OCI-LY7 (cell line): ENCODE data around the gene TLE4. TPM values are rescaled to one million over a fixed set of nuclear protein-coding genes. Genes with fewer than 3 reads are reported as not detected.

Source experiments
- BruUV-seq: library from RNA; stranded (reverse); fragments of 400-500 nt; replicated peaks from 2 replicates; lab custom pipeline; 2021; lab: Mats Ljungman, UMichigan
- CTCF ChIA-PET: fragments of 300-600 bp; sonication (Branson Sonifier 250); formaldehyde crosslinking; loops from one replicate; lab custom pipeline; 2022; ENCODE audit warnings: antibody characterized with exemption; ENCODE audit not compliant: unreplicated experiment; lab: Charles Lee
- POLR2A ChIA-PET: fragments of 300-600 bp; sonication (Branson Sonifier 250); formaldehyde crosslinking; loops from one replicate; lab custom pipeline; 2022; ENCODE audit warnings: antibody characterized with exemption; lab: Charles Lee
- DNase-seq: peaks from one replicate; pipeline ENCODE4 v3.0.0-alpha.2; 2015; ENCODE audit warnings: low spot score
- H2AFZ ChIP-seq: fragments of 200-600 bp; sonication (generic), shearing (Covaris generic); 2 replicates; pipeline ENCODE4 v1.6.1; 2014; ENCODE audit warnings: mild to moderate bottlenecking, antibody characterized with exemption, low read length, moderate library complexity
- H3K27ac ChIP-seq: fragments of 200-600 bp; sonication (generic); 2 replicates; pipeline ENCODE4 v1.5.1; 2014; ENCODE audit warnings: mixed run types, low read depth, mild to moderate bottlenecking, moderate library complexity, low read length, inconsistent platforms; ENCODE audit not compliant: poor library complexity, severe bottlenecking
- H3K36me3 ChIP-seq: fragments of 200-600 bp; sonication (generic); 2 replicates; pipeline ENCODE4 v1.6.1; 2014; ENCODE audit warnings: mild to moderate bottlenecking, antibody characterized with exemption, low read length, moderate library complexity, mixed read lengths; ENCODE audit not compliant: insufficient read depth
- H3K4me1 ChIP-seq: fragments of 200-600 bp; sonication (generic); 2 replicates; pipeline ENCODE4 v1.5.1; 2014; ENCODE audit warnings: mild to moderate bottlenecking, low read length; ENCODE audit not compliant: insufficient read depth, poor library complexity, severe bottlenecking
- H3K4me2 ChIP-seq: fragments of 200-600 bp; sonication (generic); 2 replicates; pipeline ENCODE4 v1.6.1; 2014; ENCODE audit warnings: mild to moderate bottlenecking, low read length
- H3K4me3 ChIP-seq: fragments of 200-600 bp; sonication (generic); 2 replicates; pipeline ENCODE4 v1.5.1; 2014; ENCODE audit warnings: mild to moderate bottlenecking, low read depth, low read length; ENCODE audit not compliant: poor library complexity, severe bottlenecking
- H3K79me2 ChIP-seq: fragments of 200-600 bp; sonication (generic); 2 replicates; pipeline ENCODE4 v1.6.1; 2016; ENCODE audit warnings: low read depth, mild to moderate bottlenecking, low read length, moderate library complexity, mixed read lengths; ENCODE audit not compliant: insufficient read depth
- H3K9me2 ChIP-seq: fragments of 200-600 bp; sonication (generic); 2 replicates; pipeline ENCODE4 v1.6.1; 2016; ENCODE audit warnings: mild to moderate bottlenecking, low read length, mixed read lengths; ENCODE audit not compliant: insufficient read depth
- H3K9me3 ChIP-seq: fragments of 200-600 bp; sonication (generic); 2 replicates; pipeline ENCODE4 v1.6.1; 2014; ENCODE audit warnings: mild to moderate bottlenecking, mixed run types, low read length, mixed read lengths
- H4K20me1 ChIP-seq: fragments of 200-600 bp; sonication (generic); 2 replicates; pipeline ENCODE4 v1.6.1; 2014; ENCODE audit warnings: mild to moderate bottlenecking, antibody characterized with exemption, low read length, moderate library complexity, mixed read lengths; ENCODE audit not compliant: insufficient read depth
- EZH2phosphoT487 ChIP-seq: fragments of 200-600 bp; sonication (generic); IDR thresholded peaks from 2 replicates; pipeline ENCODE4 v1.6.1; 2018; ENCODE audit warnings: low read depth, borderline replicate concordance, mild to moderate bottlenecking, mixed run types, antibody characterized with exemption, low read length, moderate library complexity, mixed read lengths
- intact Hi-C: fragments of 100-400 bp; cut with micrococcal nuclease; formaldehyde crosslinking; loops from one replicate; pipeline ENCODE4 v1.10.0; 2022; ENCODE audit not compliant: unreplicated experiment
- total RNA-seq, 2 experiments: library from RNA; depleted of rRNA in 1 of 2; stranded (reverse); fragments of >200 nt in 1 of 2; shearing (Covaris generic) in 1 of 2; gene quantifications; 2 replicates each; pipeline ENCODE4 v1.2.3, GENCODE V29; 2014 to 2022
- TF ChIP-seq, protein P1 (sequence below): fragments of 200-600 bp; sonication (generic); conservative IDR thresholded peaks from 2 replicates; pipeline ENCODE4 v1.5.1; 2014; ENCODE audit warnings: mild to moderate bottlenecking, antibody characterized with exemption, low read length, moderate library complexity, mixed read lengths

TLE4 gene
- total RNA-seq, 2 experiments from 2014 or later = 36.7 to 41.7 TPM

- intact Hi-C loops = no loop called here
- no TSS peak for BruUV-seq
- CTCF ChIA-PET = no interaction called here
Observed at GRCh38 chr9:79559495-79560181, 12.1 kb upstream of the TLE4 start.

GRCh38 chr9:79562749-79563386 is 8.9 kb upstream of the TLE4 start:
- Histone ChIP-seq H3K79me2 (no peaks in the 10 kb centered on the region), H3K4me1 (peaks cover 8% of the 10 kb centered on the region), H3K4me3 (no peak overlapping the region), H3K36me3 (no peaks in the 10 kb centered on the region; the same call in 1 of the 2 replicates), H3K9me3 (no peaks in the 10 kb centered on the region), H4K20me1 (no peaks in the 10 kb centered on the region), H2AFZ (no peak overlapping the region), H3K4me2 (no peak overlapping the region), H3K27ac (no peak overlapping the region), H3K9me2 (no peaks in the 10 kb centered on the region)
- CTCF ChIA-PET = no interaction called here
- POLR2A ChIA-PET = no interaction called here
- DNase-seq = no peak
- intact Hi-C loops = no loop called here
- no TSS peak for BruUV-seq
- no peak for TF ChIP-seq EZH2phosphoT487
- TF ChIP-seq, protein P1, sequence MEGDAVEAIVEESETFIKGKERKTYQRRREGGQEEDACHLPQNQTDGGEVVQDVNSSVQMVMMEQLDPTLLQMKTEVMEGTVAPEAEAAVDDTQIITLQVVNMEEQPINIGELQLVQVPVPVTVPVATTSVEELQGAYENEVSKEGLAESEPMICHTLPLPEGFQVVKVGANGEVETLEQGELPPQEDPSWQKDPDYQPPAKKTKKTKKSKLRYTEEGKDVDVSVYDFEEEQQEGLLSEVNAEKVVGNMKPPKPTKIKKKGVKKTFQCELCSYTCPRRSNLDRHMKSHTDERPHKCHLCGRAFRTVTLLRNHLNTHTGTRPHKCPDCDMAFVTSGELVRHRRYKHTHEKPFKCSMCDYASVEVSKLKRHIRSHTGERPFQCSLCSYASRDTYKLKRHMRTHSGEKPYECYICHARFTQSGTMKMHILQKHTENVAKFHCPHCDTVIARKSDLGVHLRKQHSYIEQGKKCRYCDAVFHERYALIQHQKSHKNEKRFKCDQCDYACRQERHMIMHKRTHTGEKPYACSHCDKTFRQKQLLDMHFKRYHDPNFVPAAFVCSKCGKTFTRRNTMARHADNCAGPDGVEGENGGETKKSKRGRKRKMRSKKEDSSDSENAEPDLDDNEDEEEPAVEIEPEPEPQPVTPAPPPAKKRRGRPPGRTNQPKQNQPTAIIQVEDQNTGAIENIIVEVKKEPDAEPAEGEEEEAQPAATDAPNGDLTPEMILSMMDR = no peak

More at GRCh38 chr9:79559495-79560181, 12.1 kb upstream of the TLE4 start:
- no peak for DNase-seq
- Histone ChIP-seq H4K20me1 (no peaks in the 10 kb centered on the region), H3K9me3 (no peaks in the 10 kb centered on the region), H3K9me2 (no peaks in the 10 kb centered on the region), H3K4me1 (no peaks in the 10 kb centered on the region), H2AFZ (no peak overlapping the region), H3K27ac (no peak overlapping the region), H3K79me2 (no peaks in the 10 kb centered on the region), H3K36me3 (no peaks in the 10 kb centered on the region), H3K4me2 (no peak overlapping the region), H3K4me3 (no peak overlapping the region)
- TF ChIP-seq, protein P1 = no peak
- TF ChIP-seq EZH2phosphoT487 = no peak
- POLR2A ChIA-PET = interaction anchor here (0.6 to 1.3 kb wide), 3 partner anchors 8 to 167 kb away, joined by 3 to 6 read pairs (median 3); no protein-coding TSS in a partner anchor

- no peak for DNase-seq
- Histone ChIP-seq H3K4me3 (no peak overlapping the region), H3K27ac (no peak overlapping the region), H3K4me1 (peaks cover 20% of the 10 kb centered on the region), H3K36me3 (no peaks in the 10 kb centered on the region; the same call in 1 of the 2 replicates), H3K4me2 (no peak overlapping the region), H3K9me3 (no peaks in the 10 kb centered on the region), H3K9me2 (no peaks in the 10 kb centered on the region), H4K20me1 (no peaks in the 10 kb centered on the region), H3K79me2 (no peaks in the 10 kb centered on the region), H2AFZ (no peak overlapping the region)
- BruUV-seq = no TSS peak
- ChIA-PET CTCF (no interaction called here), POLR2A (no interaction called here)
- TF ChIP-seq EZH2phosphoT487 = no peak
- TF ChIP-seq, protein P1 = no peak
- intact Hi-C loops = no loop called here
Observed at GRCh38 chr9:79564105-79564504, 7.7 kb upstream of the TLE4 start.
